HCT116 (cell line): ENCODE measurements around the gene PANK4. TPM values are rescaled to one million over a fixed set of nuclear protein-coding genes. Genes with fewer than 3 reads are reported as not detected.

Experiments used
- ATAC-seq: fragments of 200-7000 bp; cut with Tn5 transposase; 2 replicates; pipeline ENCODE4 v1.9.1; 2020; ENCODE audit warnings: mild to moderate bottlenecking, moderate library complexity
- BruUV-seq: library from RNA; stranded (reverse); fragments of 400-500 nt; replicated peaks from 2 replicates; lab custom pipeline; 2021; lab: Mats Ljungman, UMichigan
- CTCF ChIA-PET: fragments of 300-600 bp; sonication (Branson Sonifier 250); formaldehyde crosslinking; loops from one replicate; lab custom pipeline; 2021; ENCODE audit warnings: antibody characterized with exemption; lab: Charles Lee
- POLR2A ChIA-PET: fragments of 300-600, 350-600 bp; sonication (Branson Sonifier 250); formaldehyde crosslinking; loops from one replicate; lab custom pipeline; 2021; ENCODE audit warnings: antibody characterized with exemption; lab: Charles Lee
- RAD21 ChIA-PET, 2 experiments: fragments of 300-600 bp; sonication (Branson Sonifier 250); formaldehyde crosslinking; loops; one replicate each; lab custom pipeline; 2023; ENCODE audit warnings: low total read pairs in 2 of 2; ENCODE audit not compliant: uncharacterized antibody in 2 of 2, unreplicated experiment in 2 of 2, low non-redundant PET in 1 of 2; lab: Charles Lee
- DNase-seq: peaks from one replicate; pipeline ENCODE4 v3.0.0-alpha.2; 2010; ENCODE audit warnings: low read depth, low spot score
- H2AFZ ChIP-seq: fragments of 200-600 bp; shearing (Covaris generic), sonication (generic); 2 replicates; pipeline ENCODE4 v1.6.1; 2017; ENCODE audit warnings: low read depth, mixed run types, mixed read lengths, antibody characterized with exemption, low read length; ENCODE audit not compliant: poor library complexity, severe bottlenecking
- H3K27ac ChIP-seq: 2 replicates; pipeline ENCODE4 v1.5.1; 2012; ENCODE audit warnings: low read depth, low read length
- H3K27me3 ChIP-seq: fragments of 200-600 bp; sonication (generic); 2 replicates; pipeline ENCODE4 v1.6.1; 2016; ENCODE audit warnings: mixed run types, low read length, mixed read lengths; ENCODE audit not compliant: insufficient read depth
- H3K36me3 ChIP-seq, 2 experiments: fragments of 200-500 bp in 1 of 2; fragments of 200-600 bp in 1 of 2; sonication (Bioruptor generic) in 1 of 2; sonication (generic) in 1 of 2; 2 replicates each; pipeline versions ENCODE4 v1.5.1 to v1.6.1; 2014 to 2016; ENCODE audit warnings: low read length in 2 of 2, inconsistent platforms in 1 of 2, mixed read lengths in 1 of 2, mixed run types in 1 of 2; ENCODE audit not compliant: insufficient read depth in 2 of 2, control insufficient read depth in 1 of 2
- H3K4me1 ChIP-seq, 2 experiments: fragments of 200-600 bp in 1 of 2; sonication (generic) in 1 of 2; 2 replicates each; pipeline versions ENCODE4 v1.5.1 to v1.6.1; 2012 to 2017; ENCODE audit warnings: low read length in 2 of 2, inconsistent platforms in 1 of 2, mild to moderate bottlenecking in 1 of 2, mixed read lengths in 1 of 2, mixed run types in 1 of 2, moderate library complexity in 1 of 2; ENCODE audit not compliant: insufficient read depth in 2 of 2, control insufficient read depth in 1 of 2
- H3K4me2 ChIP-seq: fragments of 200-600 bp; sonication (generic); 2 replicates; pipeline ENCODE4 v1.6.1; 2017; ENCODE audit warnings: mixed run types, low read length, mixed read lengths
- H3K4me3 ChIP-seq, 2 experiments: fragments of 200-600 bp in 1 of 2; sonication (generic) in 1 of 2; replicated peaks in 1 of 2; 2 replicates each; pipeline ENCODE4 v1.5.1; 2011 to 2016; ENCODE audit warnings: low read length in 2 of 2, control low read depth in 1 of 2, low read depth in 1 of 2, mild to moderate bottlenecking in 1 of 2, mixed read lengths in 1 of 2, mixed run types in 1 of 2
- H3K79me2 ChIP-seq: fragments of 200-600 bp; sonication (generic); 2 replicates; pipeline ENCODE4 v1.6.1; 2017; ENCODE audit warnings: mild to moderate bottlenecking, mixed run types, low read length, moderate library complexity, mixed read lengths; ENCODE audit not compliant: insufficient read depth
- H3K9ac ChIP-seq: fragments of 200-600 bp; sonication (generic); 2 replicates; pipeline ENCODE4 v1.6.1; 2016; ENCODE audit warnings: low read length, mixed read lengths
- H3K9me2 ChIP-seq: fragments of 200-600 bp; sonication (generic), shearing (Covaris generic); 2 replicates; pipeline ENCODE4 v1.6.1; 2017; ENCODE audit warnings: mixed run types, mild to moderate bottlenecking, moderate library complexity; ENCODE audit not compliant: insufficient read depth
- H3K9me3 ChIP-seq, 2 experiments: fragments of 200-500 bp in 1 of 2; fragments of 200-600 bp in 1 of 2; sonication (Bioruptor generic) in 1 of 2; sonication (generic) in 1 of 2; 2 replicates each; pipeline ENCODE4 v1.6.1; 2014 to 2017; ENCODE audit warnings: low read length in 2 of 2, mixed read lengths in 2 of 2, inconsistent platforms in 1 of 2, low read depth in 1 of 2, mild to moderate bottlenecking in 1 of 2, mixed run types in 1 of 2, moderate library complexity in 1 of 2; ENCODE audit not compliant: control insufficient read depth in 1 of 2, insufficient read depth in 1 of 2
- H4K20me1 ChIP-seq: fragments of 200-600 bp; sonication (generic), shearing (Covaris generic); 2 replicates; pipeline ENCODE4 v1.6.1; 2017; ENCODE audit warnings: mixed run types, mild to moderate bottlenecking, moderate library complexity; ENCODE audit not compliant: insufficient read depth
- CBX3 ChIP-seq: IDR thresholded peaks from 2 replicates; pipeline ENCODE4 v1.6.1; 2012; ENCODE audit warnings: low read depth
- CEBPB ChIP-seq: IDR thresholded peaks from 2 replicates; pipeline ENCODE4 v1.6.1; 2012; ENCODE audit warnings: low read depth
- EZH2 ChIP-seq: fragments of 200-600 bp; sonication (generic); IDR thresholded peaks from 2 replicates; pipeline ENCODE4 v1.6.1; 2017; ENCODE audit warnings: antibody characterized with exemption, mixed run types
- EZH2phosphoT487 ChIP-seq: fragments of 200-600 bp; IDR thresholded peaks from 2 replicates; pipeline ENCODE4 v1.6.1; 2018; ENCODE audit warnings: antibody characterized with exemption, borderline replicate concordance
- JUND ChIP-seq: IDR thresholded peaks from 2 replicates; pipeline ENCODE4 v1.6.1; 2012
- POLR2AphosphoS5 ChIP-seq: IDR thresholded peaks from 2 replicates; pipeline ENCODE4 v1.6.1; 2011; ENCODE audit warnings: mild to moderate bottlenecking, low read depth, low read length, moderate library complexity
- RAD21 ChIP-seq: IDR thresholded peaks from 2 replicates; pipeline ENCODE4 v1.6.1; 2012; ENCODE audit warnings: low read depth, mild to moderate bottlenecking
- REST ChIP-seq: IDR thresholded peaks from 2 replicates; pipeline ENCODE4 v1.6.1; 2012; ENCODE audit warnings: low read depth
- SIN3A ChIP-seq: IDR thresholded peaks from 2 replicates; pipeline ENCODE4 v1.6.1; 2012; ENCODE audit warnings: low read depth
- SRF ChIP-seq: IDR thresholded peaks from 2 replicates; pipeline ENCODE4 v1.6.1; 2012; ENCODE audit warnings: low read depth
- YY1 ChIP-seq: IDR thresholded peaks from 2 replicates; pipeline ENCODE4 v1.6.1; 2011; ENCODE audit warnings: low read length, low read depth, moderate library complexity, mild to moderate bottlenecking; ENCODE audit not compliant: insufficient replicate concordance; ENCODE audit errors: extremely low read depth
- ZFX ChIP-seq: fragments of 450-650 bp; IDR thresholded peaks from 2 replicates; pipeline ENCODE4 v1.6.1; 2017
- intact Hi-C: fragments of 100-400 bp; cut with micrococcal nuclease; formaldehyde crosslinking; loops from 2 replicates; pipeline ENCODE4 v1.10.0; 2022
- total RNA-seq: library from RNA; stranded (reverse); gene quantifications from one replicate; pipeline ENCODE4 v1.2.1, GENCODE V29; 2021; ENCODE audit not compliant: unreplicated experiment
- TF ChIP-seq, protein P1 (sequence below), 3 experiments: fragments of 200-600 bp in 1 of 3; sonication (generic) in 1 of 3; IDR thresholded peaks in 2 of 3; conservative IDR thresholded peaks in 1 of 3; 2 replicates each; pipeline ENCODE4 v1.5.1; 2012 to 2017; ENCODE audit warnings: low read depth in 2 of 3, low read length in 2 of 3, antibody characterized with exemption in 1 of 3, borderline replicate concordance in 1 of 3, control low read depth in 1 of 3, mild to moderate bottlenecking in 1 of 3, mixed read lengths in 1 of 3, mixed run types in 1 of 3, moderate library complexity in 1 of 3; ENCODE audit not compliant: insufficient read depth in 1 of 3

Gene PANK4
- total RNA-seq, 1 experiment from 2014 or later = 38.5 TPM

DNA sequence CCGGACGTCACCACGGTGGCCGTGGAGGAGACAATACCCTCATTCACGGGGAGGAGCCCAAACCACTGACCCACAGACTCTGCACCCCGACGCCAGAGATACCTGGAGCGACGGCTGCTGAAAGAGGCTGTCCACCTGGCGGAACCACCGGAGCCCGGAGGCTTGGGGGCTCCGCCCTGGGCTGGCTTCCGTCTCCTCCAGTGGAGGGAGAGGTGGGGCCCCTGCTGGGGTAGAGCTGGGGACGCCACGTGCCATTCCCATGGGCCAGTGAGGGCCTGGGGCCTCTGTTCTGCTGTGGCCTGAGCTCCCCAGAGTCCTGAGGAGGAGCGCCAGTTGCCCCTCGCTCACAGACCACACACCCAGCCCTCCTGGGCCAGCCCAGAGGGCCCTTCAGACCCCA is 36.8 kb upstream of the PANK4 start:
- ATAC-seq (no peak), DNase-seq (no peak)
- Histone ChIP-seq H3K27me3 (no peaks in the 10 kb centered on the region), H3K79me2 (no peaks in the 10 kb centered on the region), H3K4me3 (no peak overlapping the region), H4K20me1 (no peaks in the 10 kb centered on the region), H3K4me1 (no peaks in the 10 kb centered on the region), H3K4me2 (no peak overlapping the region), H3K9me3 (no peaks in the 10 kb centered on the region), H3K9ac (no peak overlapping the region), H3K36me3 (no peaks in the 10 kb centered on the region), H2AFZ (no peak overlapping the region), H3K27ac (no peak overlapping the region), H3K9me2 (no peaks in the 10 kb centered on the region)
- no peak for TF ChIP-seq RAD21
- TF ChIP-seq SRF = no peak
- no peak for TF ChIP-seq CBX3
- no peak for TF ChIP-seq CEBPB
- TF ChIP-seq EZH2phosphoT487 = no peak
- POLR2A ChIA-PET = no interaction called here
- BruUV-seq = no TSS peak
- CTCF ChIA-PET = interaction anchor here (0.6 kb wide), 1 partner anchor 8 kb away, joined by 3 read pairs; no protein-coding TSS in a partner anchor
- RAD21 ChIA-PET = no interaction called here
- intact Hi-C loops = no loop called here

GRCh38 chr1:2561898-2562895 is 35.8 kb upstream of the PANK4 start:
- ChIA-PET RAD21 (interaction anchor here in 1 of 2 experiments (0.6 kb wide), 1 partner anchor 16 kb away, joined by 5 read pairs; no protein-coding TSS in a partner anchor), POLR2A (no interaction called here), CTCF (no interaction called here)
- Histone ChIP-seq H3K9ac (no peak overlapping the region), H3K4me1 (no peaks in the 10 kb centered on the region), H3K9me2 (no peaks in the 10 kb centered on the region), H4K20me1 (no peaks in the 10 kb centered on the region), H3K4me2 (no peak overlapping the region), H3K79me2 (no peaks in the 10 kb centered on the region), H3K36me3 (no peaks in the 10 kb centered on the region), H3K4me3 (no peak overlapping the region), H3K27me3 (no peaks in the 10 kb centered on the region), H2AFZ (no peak overlapping the region), H3K27ac (no peak overlapping the region), H3K9me3 (no peaks in the 10 kb centered on the region)
- TF ChIP-seq ZFX = no peak
- TF ChIP-seq RAD21 = no peak; the same call in 1 of the 2 replicates
- no peak for TF ChIP-seq JUND
- no peak for TF ChIP-seq SIN3A
- TF ChIP-seq YY1 = no peak
- TF ChIP-seq EZH2 = no peak
- no peak for TF ChIP-seq POLR2AphosphoS5
- TF ChIP-seq REST = no peak
- TF ChIP-seq, protein P1, sequence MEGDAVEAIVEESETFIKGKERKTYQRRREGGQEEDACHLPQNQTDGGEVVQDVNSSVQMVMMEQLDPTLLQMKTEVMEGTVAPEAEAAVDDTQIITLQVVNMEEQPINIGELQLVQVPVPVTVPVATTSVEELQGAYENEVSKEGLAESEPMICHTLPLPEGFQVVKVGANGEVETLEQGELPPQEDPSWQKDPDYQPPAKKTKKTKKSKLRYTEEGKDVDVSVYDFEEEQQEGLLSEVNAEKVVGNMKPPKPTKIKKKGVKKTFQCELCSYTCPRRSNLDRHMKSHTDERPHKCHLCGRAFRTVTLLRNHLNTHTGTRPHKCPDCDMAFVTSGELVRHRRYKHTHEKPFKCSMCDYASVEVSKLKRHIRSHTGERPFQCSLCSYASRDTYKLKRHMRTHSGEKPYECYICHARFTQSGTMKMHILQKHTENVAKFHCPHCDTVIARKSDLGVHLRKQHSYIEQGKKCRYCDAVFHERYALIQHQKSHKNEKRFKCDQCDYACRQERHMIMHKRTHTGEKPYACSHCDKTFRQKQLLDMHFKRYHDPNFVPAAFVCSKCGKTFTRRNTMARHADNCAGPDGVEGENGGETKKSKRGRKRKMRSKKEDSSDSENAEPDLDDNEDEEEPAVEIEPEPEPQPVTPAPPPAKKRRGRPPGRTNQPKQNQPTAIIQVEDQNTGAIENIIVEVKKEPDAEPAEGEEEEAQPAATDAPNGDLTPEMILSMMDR (IDR thresholded peaks at IDR 0.05 in 2 of 3, conservative IDR thresholded peaks at IDR 0.05 in 1 of 3; ENCODE audit: borderline replicate concordance in 1 of 3, insufficient read depth in 1 of 3, low read depth in 2 of 3, low read length in 2 of 3) = peak in 2 of 3 experiments; percentile 58 to 74; a peak in 4 of 6 replicates
- ATAC-seq = peak; percentile 80
- intact Hi-C loops = no loop called here
- BruUV-seq = no TSS peak
- DNase-seq = no peak
